ENCODE measurements around the gene SNX4. TPM values are rescaled to one million over a fixed set of nuclear protein-coding genes. Genes with fewer than 3 reads are reported as not detected.
"Not testable (repeated sequence)": the region's sequence is repeated elsewhere in the genome, so short reads cannot be mapped to it uniquely, and the experiment has no call there.

Gene SNX4
- total and polyA plus RNA-seq, 7 donors: 24.9 to 50.6 (median 39.1) TPM

GRCh38 chr3:125418306-125418705, 101.7 kb downstream of the SNX4 start:
- Histone ChIP-seq H3K27ac (no peak overlapping the region), H3K4me3 (no peak overlapping the region), H3K9me3 (no peaks in the 10 kb centered on the region), H3K27me3 (no peaks in the 10 kb centered on the region), H3K4me1 (no peaks in the 10 kb centered on the region), H3K36me3 (no peaks in the 10 kb centered on the region)
- TF ChIP-seq CTCF (IDR thresholded peaks at IDR 0.05) (no peak), EP300 (IDR thresholded peaks at IDR 0.05) (no peak), POLR2A (IDR thresholded peaks at IDR 0.05) (no peak), POLR2AphosphoS5 (IDR thresholded peaks at IDR 0.05) (no peak)
- DNase-seq: no peak
- intact Hi-C loops (cut with DNase I): no loop called here
- WGBS, 2 donors: 94% methylated on average over 4 of the region's 4 CpGs

- DNase-seq: no peak
- Histone ChIP-seq H3K9me3 (no peaks in the 10 kb centered on the region), H3K27ac (no peak overlapping the region), H3K36me3 (no peaks in the 10 kb centered on the region), H3K4me3 (no peak overlapping the region), H3K27me3 (no peaks in the 10 kb centered on the region), H3K4me1 (no peaks in the 10 kb centered on the region)
- TF ChIP-seq POLR2A (IDR thresholded peaks at IDR 0.05): no peak
- TF ChIP-seq CTCF (IDR thresholded peaks at IDR 0.05): no peak
- no peak for TF ChIP-seq POLR2AphosphoS5 (IDR thresholded peaks at IDR 0.05)
- TF ChIP-seq EP300 (IDR thresholded peaks at IDR 0.05): no peak
- WGBS, 2 donors: 71 to 81% methylated on average over 3 of the region's 3 CpGs
- intact Hi-C loops (cut with DNase I): no loop called here
Observed at GRCh38 chr3:125416235-125416634, 103.8 kb downstream of the SNX4 start.

- intact Hi-C loops (cut with DNase I): no loop called here
- WGBS, 2 donors: 74 to 77% methylated on average over 8 of the region's 8 CpGs
- Histone ChIP-seq H3K9me3 (no peaks in the 10 kb centered on the region), H3K27me3 (no peaks in the 10 kb centered on the region), H3K4me1 (no peaks in the 10 kb centered on the region), H3K27ac (no peak overlapping the region), H3K36me3 (no peaks in the 10 kb centered on the region), H3K4me3 (no peak overlapping the region)
- DNase-seq: no peak
- no peak for TF ChIP-seq POLR2A (IDR thresholded peaks at IDR 0.05)
- TF ChIP-seq CTCF (IDR thresholded peaks at IDR 0.05): no peak
- TF ChIP-seq EP300 (IDR thresholded peaks at IDR 0.05): no peak
- no peak for TF ChIP-seq POLR2AphosphoS5 (IDR thresholded peaks at IDR 0.05)
Observed at GRCh38 chr3:125414669-125415068, 105.3 kb downstream of the SNX4 start.

- intact Hi-C loops (cut with DNase I): no loop called here
- no peak for DNase-seq
- H3K4me3 ChIP-seq: no peak overlapping the region
- H3K36me3 ChIP-seq: no peaks in the 10 kb centered on the region
- no peaks in the 10 kb centered on the region for H3K9me3 ChIP-seq
- WGBS, 2 donors: 80 to 92% methylated on average over 6 of the region's 6 CpGs
- H3K4me1 ChIP-seq: no peaks in the 10 kb centered on the region
- TF ChIP-seq CTCF (IDR thresholded peaks at IDR 0.05) (no peak), EP300 (IDR thresholded peaks at IDR 0.05) (no peak), POLR2A (IDR thresholded peaks at IDR 0.05) (no peak), POLR2AphosphoS5 (IDR thresholded peaks at IDR 0.05) (no peak)
- H3K27me3 ChIP-seq: no peaks in the 10 kb centered on the region
- H3K27ac ChIP-seq: no peak overlapping the region
Observed at GRCh38 chr3:125410922-125411321, 109.1 kb downstream of the SNX4 start.

- intact Hi-C loops (cut with DNase I): no loop called here
- no peak for TF ChIP-seq CTCF (IDR thresholded peaks at IDR 0.05)
- TF ChIP-seq EP300 (IDR thresholded peaks at IDR 0.05): no peak
- no peak for TF ChIP-seq POLR2A (IDR thresholded peaks at IDR 0.05)
- no peak for TF ChIP-seq POLR2AphosphoS5 (IDR thresholded peaks at IDR 0.05)
- no peaks in the 10 kb centered on the region for H3K4me1 ChIP-seq
- H3K9me3 ChIP-seq: no peaks in the 10 kb centered on the region
- H3K27ac ChIP-seq: no peak overlapping the region
- H3K27me3 ChIP-seq: no peaks in the 10 kb centered on the region
- DNase-seq: no peak
- 85 to 89% methylated on average over 2 of the region's 2 CpGs for WGBS, 2 donors
- no peaks in the 10 kb centered on the region for H3K36me3 ChIP-seq
- H3K4me3 ChIP-seq: no peak overlapping the region
Observed at GRCh38 chr3:125406070-125406469, 113.9 kb downstream of the SNX4 start.

GRCh38 chr3:125405515-125405914, 114.5 kb downstream of the SNX4 start:
- H3K4me3 ChIP-seq; H3K27me3 ChIP-seq; H3K9me3 ChIP-seq; H3K4me1 ChIP-seq; H3K36me3 ChIP-seq; DNase-seq; intact Hi-C loops (cut with DNase I); H3K27ac ChIP-seq: not testable (repeated sequence)
- 94 to 96% methylated on average over 4 of the region's 4 CpGs for WGBS, 2 donors

Data from sigmoid colon (tissue), 7 donors.